GM11168 (cell line): ENCODE data around the gene TTC33.
"Not testable (repeated sequence)": the region's sequence is repeated elsewhere in the genome, so short reads cannot be mapped to it uniquely, and the experiment has no call there.

Experiments
- in situ Hi-C: fragments of 300-500 bp; cut with MboI; formaldehyde crosslinking; loops from one replicate; pipeline ENCODE4 v1.12.0; 2022; ENCODE audit warnings: low sequenced_read_pairs; ENCODE audit not compliant: unreplicated experiment

Gene TTC33

DNA sequence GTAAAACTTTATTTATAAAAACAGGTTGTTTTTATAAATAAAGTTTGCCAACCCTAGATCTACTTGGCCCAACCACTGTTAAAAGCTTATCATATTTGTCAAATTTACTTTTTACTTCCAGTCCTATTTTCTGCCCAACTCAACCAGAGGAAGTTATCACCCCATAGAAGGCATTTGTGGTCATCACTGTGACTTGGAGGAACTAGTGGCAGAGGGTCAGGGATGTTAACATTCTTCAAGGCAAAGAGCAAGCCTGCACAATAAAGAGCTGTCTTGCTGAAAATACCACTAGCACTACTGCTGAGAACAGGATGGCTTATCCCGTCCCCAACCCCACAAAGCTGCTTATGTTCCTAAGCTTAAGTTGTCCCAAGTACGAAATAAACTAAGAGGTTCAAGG is 22.3 kb downstream of the TTC33 start:
- in situ Hi-C loops = no loop called here

DNA sequence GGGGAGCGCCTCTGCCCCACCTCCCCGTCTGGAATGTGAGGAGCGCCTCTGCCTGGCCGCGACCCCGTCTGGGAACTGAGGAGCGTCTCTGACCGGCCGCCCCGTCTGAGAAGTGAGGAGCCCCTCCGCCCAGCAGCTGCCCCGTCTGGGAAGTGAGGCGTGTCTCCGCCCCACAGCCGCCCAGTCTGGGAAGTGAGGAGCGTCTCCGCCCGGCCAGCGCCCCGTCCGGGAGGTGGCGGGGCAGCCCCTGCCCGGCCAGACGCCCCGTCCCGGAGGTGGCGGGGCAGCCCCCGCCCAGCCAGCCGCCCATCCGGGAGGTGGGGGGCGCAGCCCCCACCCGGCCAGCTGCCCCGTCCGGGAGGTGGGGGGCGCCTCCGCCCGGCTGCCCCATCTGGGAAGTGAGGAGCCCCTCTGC is 33.3 kb downstream of the TTC33 start:
- in situ Hi-C loops = not testable (repeated sequence)

DNA sequence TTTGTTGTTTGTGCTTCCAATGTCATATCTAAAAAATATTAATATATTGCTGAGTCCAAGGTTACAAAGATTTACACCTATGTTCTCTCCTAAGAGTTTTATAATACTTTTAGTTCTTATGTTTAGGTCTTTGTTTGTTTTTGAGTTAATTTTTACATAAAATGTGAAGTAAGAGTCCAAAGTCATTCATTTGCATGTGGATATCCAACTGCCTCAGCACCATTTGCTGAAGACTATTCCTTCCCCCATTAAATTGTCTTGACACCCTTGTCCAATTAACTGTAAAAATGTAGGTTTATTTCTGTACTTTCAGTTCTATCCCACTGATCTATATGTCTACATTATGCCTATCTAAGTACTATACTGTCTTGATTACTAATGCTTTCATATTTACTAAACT is 35.7 kb downstream of the TTC33 start:
- in situ Hi-C loops = no loop called here

DNA sequence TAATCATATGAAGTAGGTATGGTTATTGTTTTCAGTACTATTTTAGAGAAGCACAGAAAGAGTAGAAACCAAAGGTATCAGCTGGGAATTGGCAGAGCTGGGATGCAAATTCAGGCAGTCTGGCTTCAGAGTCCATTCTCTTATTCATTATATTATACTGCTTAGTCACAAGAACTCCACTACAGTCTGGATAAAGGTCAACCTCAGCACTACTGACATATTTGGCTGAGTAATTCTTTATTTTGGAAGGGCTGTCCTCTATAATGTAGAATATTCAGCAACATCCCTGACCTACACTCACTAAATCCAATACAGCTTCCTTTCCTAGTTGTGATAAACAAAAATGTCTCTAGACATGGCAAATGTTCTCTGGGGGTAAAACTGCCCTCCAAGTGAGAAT is 38.5 kb downstream of the TTC33 start:
- in situ Hi-C loops = no loop called here

DNA sequence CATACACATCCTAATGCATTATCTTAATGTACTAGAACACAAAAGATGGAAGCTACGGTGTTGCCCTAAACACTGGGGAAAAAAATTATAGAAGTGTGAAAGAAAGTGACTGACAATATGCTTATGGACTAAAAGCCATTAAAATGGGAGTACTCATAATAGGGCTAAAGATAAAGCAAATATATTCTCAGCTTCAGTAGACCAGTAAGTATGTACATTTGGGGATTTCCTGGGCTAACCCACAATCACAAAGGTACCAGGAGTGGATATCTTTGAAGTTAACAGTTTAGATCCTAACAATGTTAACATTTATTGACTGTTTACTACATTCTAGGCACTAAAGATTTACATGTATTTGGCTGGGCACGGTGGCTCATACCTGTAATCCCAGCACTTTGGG is 39.2 kb downstream of the TTC33 start:
- in situ Hi-C loops = no loop called here

DNA sequence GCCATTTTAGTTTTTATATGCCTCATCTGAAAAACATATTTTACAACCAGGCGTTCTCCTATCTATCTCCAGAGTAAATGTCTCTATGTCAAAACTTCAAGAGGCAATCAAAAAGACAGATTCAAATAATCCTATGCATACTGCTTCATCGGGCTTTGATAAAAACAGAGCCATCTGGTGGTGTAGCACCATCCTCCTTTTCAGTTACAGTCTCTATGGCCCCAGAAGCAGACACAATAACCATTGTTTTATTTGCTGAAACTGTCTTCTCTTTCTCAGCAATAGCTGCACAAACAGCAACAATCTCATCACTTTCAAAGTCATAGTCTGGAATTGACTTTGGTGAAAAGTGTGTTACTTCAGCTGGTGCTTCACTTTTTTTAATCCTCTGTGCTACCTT is 39.8 kb downstream of the TTC33 start:
- in situ Hi-C loops = no loop called here

DNA sequence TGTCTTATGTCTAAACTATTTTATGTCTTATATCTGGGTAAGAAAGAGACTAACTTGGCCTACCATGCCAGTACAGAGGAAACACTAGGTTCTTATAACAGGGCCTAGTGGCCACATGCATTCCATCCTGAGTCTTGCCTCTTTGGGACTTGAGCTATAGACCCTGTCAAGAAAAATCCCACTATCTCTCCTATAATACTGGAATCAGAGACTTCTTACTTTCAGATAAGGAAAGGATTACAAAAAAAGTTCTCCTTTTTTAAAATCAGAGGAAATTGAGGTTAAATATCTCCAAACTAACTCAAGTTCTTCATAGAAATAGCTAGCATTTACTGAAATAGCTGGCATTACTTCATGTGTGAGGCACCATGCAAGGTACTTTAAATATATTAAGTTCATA is 41.8 kb downstream of the TTC33 start:
- in situ Hi-C loops = no loop called here

DNA sequence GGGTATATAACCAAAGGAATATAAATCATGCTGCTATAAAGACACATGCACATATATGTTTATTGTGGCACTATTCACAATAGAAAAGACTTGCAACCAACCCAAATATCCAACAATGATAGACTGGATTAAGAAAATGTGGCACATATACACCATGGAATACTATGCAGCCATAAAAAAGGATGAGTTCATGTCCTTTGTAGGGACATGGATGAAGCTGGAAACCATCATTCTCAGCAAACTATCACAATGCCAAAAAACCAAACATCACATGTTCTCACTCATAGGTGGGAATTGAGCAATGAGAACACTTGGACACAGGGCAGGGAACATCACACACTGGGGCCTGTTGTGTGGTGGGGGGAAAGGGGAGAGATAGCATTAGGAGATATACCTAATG is 45.2 kb downstream of the TTC33 start:
- in situ Hi-C loops = not testable (repeated sequence)

DNA sequence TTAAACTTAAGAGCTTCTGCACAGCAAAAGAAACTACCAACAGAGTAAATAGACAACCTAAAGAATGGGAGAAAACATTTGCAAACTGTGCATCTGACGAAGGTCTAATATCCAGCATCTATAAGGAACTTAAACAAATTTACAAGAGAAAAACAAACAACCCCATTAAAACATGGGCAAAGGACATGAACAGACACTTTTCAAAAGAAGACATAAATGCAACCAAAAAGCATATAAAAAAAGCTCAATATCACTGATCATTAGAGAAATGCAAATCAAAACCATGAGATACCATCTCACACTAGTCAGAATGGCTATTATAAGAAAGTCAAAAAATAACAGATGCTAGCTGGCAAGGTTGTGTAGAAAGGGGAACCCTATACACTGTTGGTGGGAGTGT is 50.3 kb downstream of the TTC33 start:
- in situ Hi-C loops = not testable (repeated sequence)

DNA sequence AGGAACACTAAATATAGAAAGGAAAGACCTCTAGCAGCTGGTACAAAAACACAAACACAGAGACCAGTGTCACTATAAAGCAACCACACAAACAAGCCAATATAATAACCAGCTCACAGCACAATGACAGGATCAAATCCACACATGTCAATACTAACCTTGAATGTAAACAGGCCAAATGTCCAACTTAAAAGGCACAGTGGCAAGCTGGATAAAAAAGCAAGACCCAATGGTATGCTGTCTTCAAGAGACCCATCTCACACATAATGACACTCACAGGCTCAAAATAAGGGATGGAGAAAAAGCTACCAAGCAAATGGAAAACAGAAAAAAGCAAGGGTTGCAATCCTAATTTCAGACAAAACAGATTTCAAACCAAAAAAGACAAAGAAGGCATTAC is 53.7 kb downstream of the TTC33 start:
- in situ Hi-C loops = not testable (repeated sequence)

DNA sequence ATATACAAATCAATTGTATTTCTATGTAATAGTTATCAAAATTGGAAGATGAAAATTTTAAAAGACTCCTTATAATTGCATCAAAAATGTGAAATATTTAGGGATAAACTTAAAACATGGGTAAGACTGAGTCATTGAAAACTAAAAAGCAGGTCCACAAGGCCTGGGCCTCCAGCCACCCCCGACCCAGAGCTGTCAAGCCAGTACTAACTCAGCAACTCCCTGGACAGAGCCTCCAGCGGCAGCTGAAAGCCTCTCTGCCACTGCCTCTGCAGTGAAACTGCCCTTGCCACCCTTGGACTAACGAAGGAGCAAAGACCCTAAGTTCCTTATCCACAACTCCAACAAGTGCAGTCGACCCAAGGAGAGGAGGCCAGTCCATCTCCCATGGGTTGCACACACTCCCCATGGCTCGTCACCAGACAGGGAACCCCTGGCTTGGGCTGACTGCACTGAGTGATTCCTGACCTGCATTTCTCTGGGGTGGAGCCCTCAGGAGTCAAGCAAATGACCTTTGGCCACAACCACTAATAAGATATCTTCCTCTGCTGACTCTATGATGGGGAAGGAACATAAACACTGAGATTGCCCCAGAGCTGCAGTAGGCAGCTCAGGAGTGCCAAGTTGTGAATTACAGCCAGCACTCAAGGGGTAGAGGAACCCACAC is 55.5 kb downstream of the TTC33 start:
- in situ Hi-C loops = no loop called here

DNA sequence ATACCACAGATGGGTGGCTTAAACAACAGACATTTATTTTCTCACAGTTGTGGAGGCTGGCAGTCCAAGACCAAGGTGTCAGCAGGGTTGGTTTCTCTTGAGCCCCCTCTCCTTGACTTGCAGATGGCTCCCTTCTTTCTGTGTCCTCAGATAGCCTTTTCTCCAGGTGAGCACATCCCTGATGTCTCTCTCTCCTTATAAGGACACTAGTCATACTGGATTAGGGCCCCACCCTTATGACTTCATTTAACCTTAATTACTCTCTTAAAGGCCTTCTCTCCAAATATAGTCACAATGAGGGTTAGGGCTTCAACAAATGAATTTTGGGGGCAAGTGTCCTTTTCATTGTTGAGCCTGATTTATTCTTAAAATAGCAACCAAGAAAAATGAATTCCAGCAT is 61.3 kb downstream of the TTC33 start:
- in situ Hi-C loops = loop anchor here (25.0 kb wide), 2 partner anchors 982 to 1107 kb away; no protein-coding TSS in a partner anchor

DNA sequence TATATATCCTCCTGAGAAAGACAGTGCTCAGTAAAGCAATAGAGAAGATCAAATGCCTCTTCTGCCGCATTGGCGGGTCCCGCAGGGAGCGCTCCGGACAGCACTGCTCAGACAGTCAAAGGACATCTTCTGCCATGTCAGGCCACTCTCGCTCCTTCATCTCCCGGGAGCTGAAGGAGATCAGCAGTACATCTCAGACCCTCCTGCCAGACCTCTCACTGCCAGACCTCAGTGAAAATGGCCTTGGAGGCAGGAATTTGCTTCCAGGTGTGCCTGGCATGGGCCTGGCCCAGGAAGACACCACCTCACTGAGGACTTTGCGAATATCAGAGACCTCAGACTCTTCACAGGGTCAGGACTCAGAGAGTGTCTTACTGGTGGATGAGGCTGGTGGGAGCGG is 63.9 kb downstream of the TTC33 start:
- in situ Hi-C loops = loop anchor here (25.0 kb wide), 2 partner anchors 980 to 1105 kb away; no protein-coding TSS in a partner anchor

DNA sequence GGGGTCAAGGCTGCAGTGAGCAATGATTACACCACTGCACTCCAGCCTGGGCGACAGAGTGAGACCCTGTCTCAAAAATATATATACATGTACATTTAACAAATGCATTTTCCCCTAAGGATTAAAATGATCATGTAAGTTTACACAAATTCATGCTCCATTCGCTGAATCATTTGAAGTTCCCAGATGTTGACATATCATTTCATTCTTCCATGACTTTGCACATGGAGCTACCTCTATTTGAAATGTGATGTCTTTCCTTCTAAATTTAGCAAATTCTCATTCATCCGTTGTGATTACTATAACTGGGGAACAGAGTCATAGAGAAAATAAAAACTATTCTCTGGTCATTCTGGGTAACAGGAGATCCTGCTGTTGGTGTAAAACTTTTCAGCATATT is 65.5 kb downstream of the TTC33 start:
- in situ Hi-C loops = loop anchor here (25.0 kb wide), 2 partner anchors 978 to 1103 kb away; no protein-coding TSS in a partner anchor

DNA sequence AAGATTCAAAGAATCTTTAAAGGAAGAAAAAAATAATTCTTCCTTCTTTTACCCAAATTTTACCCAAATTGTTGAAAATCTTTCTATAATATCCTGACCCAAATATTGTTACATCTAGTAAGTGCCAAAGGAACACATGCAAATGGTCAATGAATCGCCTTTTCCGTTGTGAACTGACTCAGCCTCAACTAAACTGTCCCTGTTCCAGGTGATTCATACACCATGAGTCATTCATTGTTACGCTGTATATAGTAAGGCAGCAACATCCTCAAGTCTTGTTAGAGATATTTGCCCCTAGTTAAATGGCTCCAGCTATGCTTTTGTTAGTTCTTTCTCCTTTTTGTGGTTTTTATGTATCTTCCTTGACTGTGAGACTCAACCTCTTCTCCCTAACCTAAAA is 66.3 kb downstream of the TTC33 start:
- in situ Hi-C loops = loop anchor here (5.0 to 25.0 kb wide), 3 partner anchors 742 to 1102 kb away; no protein-coding TSS in a partner anchor

DNA sequence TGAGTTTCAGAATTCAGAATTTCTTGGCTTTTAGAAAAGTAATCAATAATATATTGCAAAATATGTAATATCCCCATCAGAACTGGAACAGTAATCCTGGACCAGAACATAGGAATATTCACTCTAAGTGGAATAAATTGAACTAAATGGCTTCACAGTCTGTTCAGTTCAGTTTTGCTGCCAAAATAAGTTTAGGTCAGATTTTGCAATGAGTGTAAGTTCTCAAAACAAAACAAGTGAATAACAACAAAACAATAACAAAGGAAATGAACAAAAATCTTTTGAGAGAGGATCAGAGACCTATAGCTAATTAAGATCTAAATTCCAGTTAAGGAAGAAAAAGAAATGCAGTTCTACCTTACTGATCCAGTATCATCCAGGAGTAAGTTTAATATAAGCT is 66.8 kb downstream of the TTC33 start:
- in situ Hi-C loops = loop anchor here (5.0 to 25.0 kb wide), 3 partner anchors 742 to 1102 kb away; no protein-coding TSS in a partner anchor

DNA sequence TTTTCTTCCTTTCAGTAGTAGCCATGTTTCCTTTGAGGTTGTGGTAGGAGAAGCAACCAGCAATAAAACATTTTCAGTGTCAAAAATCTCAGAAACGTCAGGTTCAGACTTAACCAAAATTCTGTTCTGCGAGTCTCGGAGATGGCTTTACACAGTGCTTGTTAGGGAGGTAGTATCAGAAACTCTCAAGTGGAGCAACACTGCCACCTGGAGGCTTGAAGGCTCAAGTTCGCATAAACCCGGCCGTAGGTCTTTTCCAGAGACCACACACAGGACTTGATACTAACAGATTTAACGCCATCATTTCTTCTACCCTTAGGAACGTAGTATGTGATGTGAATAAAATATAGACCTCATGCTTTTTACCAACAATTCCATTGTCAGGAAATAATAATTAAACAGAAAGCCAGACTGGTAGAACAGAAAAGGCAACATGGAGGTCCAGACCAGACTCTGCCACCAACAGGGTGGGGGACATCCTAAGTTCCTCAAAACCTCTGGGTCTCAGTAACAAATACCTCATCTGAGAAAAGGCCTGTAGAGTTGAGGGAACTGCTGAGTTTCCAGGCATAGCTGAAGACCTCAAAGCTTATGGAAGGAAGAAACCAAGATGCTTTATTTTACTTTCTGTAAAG is 67.5 kb downstream of the TTC33 start:
- in situ Hi-C loops = loop anchor here (5.0 to 25.0 kb wide), 3 partner anchors 741 to 1101 kb away; no protein-coding TSS in a partner anchor

DNA sequence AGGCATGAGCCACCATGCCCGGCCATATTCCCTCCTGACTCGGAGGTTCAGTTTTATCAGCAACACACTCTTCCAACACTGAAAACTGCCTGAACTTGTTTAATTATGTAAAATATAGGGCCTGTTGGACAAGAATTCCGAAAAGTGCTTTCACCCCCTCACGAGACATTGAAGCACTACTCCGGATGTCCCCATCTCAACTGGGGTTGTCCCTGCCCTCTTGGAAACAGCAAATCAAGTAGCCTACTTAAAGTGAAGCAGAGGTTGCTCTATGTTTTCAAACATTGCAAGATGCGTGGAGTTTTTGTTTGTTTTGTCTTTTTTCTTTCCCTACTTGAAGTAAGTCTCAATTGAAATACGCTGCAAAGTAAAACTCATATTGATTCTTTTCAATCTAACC is 68.4 kb downstream of the TTC33 start:
- in situ Hi-C loops = loop anchor here (5.0 to 25.0 kb wide), 3 partner anchors 740 to 1100 kb away; no protein-coding TSS in a partner anchor

DNA sequence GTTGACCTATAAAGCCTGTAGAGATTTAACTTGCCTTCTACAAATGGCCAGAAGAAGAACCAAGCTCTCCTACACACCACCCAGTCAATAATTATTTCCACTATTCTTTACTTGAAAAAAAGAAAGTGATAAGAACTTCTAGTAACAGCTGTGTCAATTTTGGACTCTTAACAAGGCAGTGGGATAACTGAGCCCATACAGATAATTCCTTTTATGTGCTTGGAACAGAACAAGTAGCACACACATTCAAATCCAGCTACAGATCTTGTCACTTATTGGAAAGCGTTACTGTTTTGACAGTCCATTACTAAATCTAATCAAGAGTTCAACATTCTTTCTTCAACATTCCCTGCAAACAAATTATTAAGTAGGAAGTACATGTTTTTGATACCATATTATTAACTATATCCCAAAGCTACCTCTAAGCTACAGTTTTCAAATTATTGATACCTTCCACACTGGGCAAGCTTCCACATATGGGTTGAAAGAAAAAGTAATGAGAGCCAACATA is 69.7 kb downstream of the TTC33 start:
- in situ Hi-C loops = loop anchor here (5.0 to 25.0 kb wide), 3 partner anchors 739 to 1099 kb away; no protein-coding TSS in a partner anchor

DNA sequence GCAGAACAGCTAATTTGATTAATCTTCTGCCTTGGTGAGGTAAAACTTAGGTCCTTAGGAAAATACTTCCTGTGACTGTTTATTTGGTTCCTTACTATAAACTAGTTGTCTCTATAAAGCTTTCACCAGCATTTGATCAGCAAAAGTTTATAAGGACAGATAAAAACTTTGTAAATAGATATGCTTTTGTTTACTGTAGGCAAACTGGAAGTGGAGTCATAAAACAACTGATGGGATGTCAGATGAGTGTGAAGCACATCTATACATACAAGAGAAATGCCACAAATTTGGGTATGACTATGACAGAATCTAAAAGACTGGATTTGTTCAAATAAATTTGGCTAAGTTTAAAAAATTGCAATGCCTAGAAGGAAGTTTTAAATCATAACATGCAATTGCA is 70.6 kb downstream of the TTC33 start:
- in situ Hi-C loops = loop anchor here (5.0 to 25.0 kb wide), 3 partner anchors 738 to 1098 kb away; no protein-coding TSS in a partner anchor

DNA sequence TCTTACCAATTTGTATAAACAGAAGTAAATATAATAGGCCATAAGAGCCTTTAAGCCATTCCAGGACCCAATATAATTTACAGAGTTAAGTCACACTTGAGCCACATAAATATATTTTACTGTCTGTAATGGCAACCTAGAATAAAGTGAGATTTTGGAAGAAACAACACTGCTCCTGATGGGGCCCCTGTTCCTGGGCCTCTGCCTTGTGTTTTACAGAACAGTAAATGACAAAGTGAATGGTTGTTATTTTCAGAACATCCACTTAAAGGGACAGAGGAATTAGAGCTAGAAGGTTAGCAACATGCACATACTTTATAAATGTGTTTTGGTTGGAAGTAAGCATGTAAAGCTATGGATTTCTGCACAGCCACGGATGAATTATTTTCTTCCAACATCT is 72.5 kb downstream of the TTC33 start:
- in situ Hi-C loops = loop anchor here (25.0 kb wide), 2 partner anchors 971 to 1096 kb away; no protein-coding TSS in a partner anchor
